ENCODE measurements around the gene LRRC28.

The LRRC28 gene

GRCh38 chr15:99427668-99428361 lies 176.5 kb downstream of the LRRC28 start:
- intact Hi-C loops (cut with DNase I; ENCODE audit: low total_unique reads), result no loop called here

GRCh38 chr15:99429681-99430081 lies 178.4 kb downstream of the LRRC28 start:
- intact Hi-C loops (cut with DNase I; ENCODE audit: low total_unique reads), result loop anchor here (10.0 kb wide), 1 partner anchor 135 kb away; the partner anchor contains the start of gene MEF2A
- Histone ChIP-seq H3K27me3 (no peaks in the 10 kb centered on the region), H3K4me1 (peaks cover 0 to 24% (median 14%) of the 10 kb centered on the region in 4 donors), H3K27ac (no peak overlapping the region), H3K9me3 (no peaks in the 10 kb centered on the region), H3K36me3 (no peaks in the 10 kb centered on the region), H3K4me3 (no peak overlapping the region)
- no peak for TF ChIP-seq CTCF (IDR thresholded peaks at IDR 0.05)
- DNase-seq, result peak; percentile 15 to 40

More at GRCh38 chr15:99427668-99428361, 176.5 kb downstream of the LRRC28 start:
- Histone ChIP-seq H3K27ac (no peak overlapping the region), H3K4me3 (no peak overlapping the region), H3K36me3 (no peaks in the 10 kb centered on the region), H3K27me3 (no peaks in the 10 kb centered on the region), H3K9me3 (no peaks in the 10 kb centered on the region), H3K4me1 (peaks cover 0 to 19% (median 16%) of the 10 kb centered on the region in 4 donors)
- peak; percentile 13 to 59 for DNase-seq
- no peak for TF ChIP-seq CTCF (IDR thresholded peaks at IDR 0.05)

GRCh38 chr15:99430881-99431401 lies 179.7 kb downstream of the LRRC28 start:
- peak; percentile 14 to 45 for DNase-seq
- Histone ChIP-seq H3K9me3 (no peaks in the 10 kb centered on the region), H3K27me3 (no peaks in the 10 kb centered on the region), H3K4me1 (peaks cover 0 to 23% (median 10%) of the 10 kb centered on the region in 4 donors), H3K4me3 (no peak overlapping the region), H3K36me3 (no peaks in the 10 kb centered on the region), H3K27ac (no peak overlapping the region)
- intact Hi-C loops (cut with DNase I; ENCODE audit: low total_unique reads), result loop anchor here (10.0 kb wide), 1 partner anchor 134 kb away; the partner anchor contains the start of gene MEF2A
- TF ChIP-seq CTCF (IDR thresholded peaks at IDR 0.05), result no peak

GRCh38 chr15:99431661-99432091 lies 180.4 kb downstream of the LRRC28 start:
- Histone ChIP-seq H3K27ac (no peak overlapping the region), H3K36me3 (no peaks in the 10 kb centered on the region), H3K4me1 (peaks cover 0 to 27% (median 12%) of the 10 kb centered on the region in 4 donors), H3K9me3 (no peaks in the 10 kb centered on the region), H3K27me3 (no peaks in the 10 kb centered on the region), H3K4me3 (no peak overlapping the region)
- DNase-seq, result peak; percentile 5 to 61
- no peak for TF ChIP-seq CTCF (IDR thresholded peaks at IDR 0.05)
- intact Hi-C loops (cut with DNase I; ENCODE audit: low total_unique reads), result loop anchor here (10.0 kb wide), 1 partner anchor 133 kb away; the partner anchor contains the start of gene MEF2A

- TF ChIP-seq CTCF (IDR thresholded peaks at IDR 0.05), result no peak
- intact Hi-C loops (cut with DNase I; ENCODE audit: low total_unique reads), result loop anchor here (10.0 kb wide), 1 partner anchor 132 kb away; the partner anchor contains the start of gene MEF2A
- Histone ChIP-seq H3K36me3 (no peaks in the 10 kb centered on the region), H3K4me3 (no peak overlapping the region), H3K9me3 (no peaks in the 10 kb centered on the region), H3K27ac (no peak overlapping the region), H3K27me3 (no peaks in the 10 kb centered on the region), H3K4me1 (peaks cover 0 to 35% (median 17%) of the 10 kb centered on the region in 4 donors)
- peak; percentile 14 to 56 for DNase-seq
These were observed 181.2 kb downstream of the LRRC28 start for GRCh38 chr15:99432271-99433025.

Data from tibial artery (tissue), 4 donors.